ENCODE measurements around the gene EPB41. TPM values are rescaled to one million over a fixed set of nuclear protein-coding genes. Genes with fewer than 3 reads are reported as not detected.

EPB41 gene
- total and polyA plus RNA-seq, 9 of the 15 experiments (the other 6 are each of a cell fraction or from before 2014, with no cell fraction given), result 3.7 to 213 (median 141) TPM

GRCh38 chr1:28902738-28903137 lies 11.6 kb upstream of the EPB41 start:
- FAIRE-seq (peak; percentile 96), DNase-seq (ENCODE audit: extremely low read depth in 1 of 4, low spot score in 3 of 4) (peak; percentile 47 to 90 (median 64)), ATAC-seq (peak; percentile 87)
- H3K36me3 ChIP-seq (ENCODE audit: control insufficient read depth, insufficient read depth, low read length), result peaks cover 46% of the 10 kb centered on the region
- peak overlapping the region; percentile 21 to 67; a peak in 2 of 4 replicates for H3K9ac ChIP-seq (ENCODE audit: insufficient read depth in 1 of 2, low read depth in 2 of 2, low read length in 2 of 2)
- peaks cover 88% of the 10 kb centered on the region for H3K79me2 ChIP-seq (ENCODE audit: control insufficient read depth, insufficient read depth, low read length)
- H3K4me1 ChIP-seq (replicated peaks in 1 of 2; ENCODE audit: control insufficient read depth in 2 of 2, insufficient read depth in 2 of 2, low read length in 2 of 2), result peaks cover 38 to 41% of the 10 kb centered on the region in 2 experiments
- H3K27me3 ChIP-seq (ENCODE audit: control insufficient read depth in 2 of 2, insufficient read depth in 2 of 2, low read length in 2 of 2), result no peaks in the 10 kb centered on the region
- H3K4me2 ChIP-seq (ENCODE audit: insufficient read depth, low read length), result peak overlapping the region; percentile 61
- H3K9me3 ChIP-seq (replicated peaks; ENCODE audit: control insufficient read depth, insufficient read depth, low read depth, low read length), result no peaks in the 10 kb centered on the region
- 5% methylated on average over 2 of the region's 2 CpGs for WGBS (ENCODE audit: insufficient coverage, low coverage, missing lambda C conversion rate)
- H3K27ac ChIP-seq (ENCODE audit: extremely low read depth, low read depth, low read length), result peak overlapping the region; percentile 61
- ChIA-PET POLR2A (interaction anchor here (0.6 to 3.1 kb wide), 16 partner anchors 8 to 574 kb away, joined by 3 to 21 read pairs (median 4); partner anchors contain the start of genes EPB41, RNU11 and SRSF4), CTCF (ENCODE audit: low intra/inter-chr PET ratio) (no interaction called here)
- BruUV-seq (replicated peaks), result no TSS peak
- in situ Hi-C loops (cut with MboI) (no loop called here), intact Hi-C loops (cut with micrococcal nuclease) (no loop called here)
- no peak overlapping the region; the same call in 1 of the 2 replicates for H3K4me3 ChIP-seq
- H3K9me1 ChIP-seq (ENCODE audit: control insufficient read depth, insufficient read depth, low read length), result peaks cover 3% of the 10 kb centered on the region
- peaks cover 44% of the 10 kb centered on the region for H4K20me1 ChIP-seq (replicated peaks; ENCODE audit: control insufficient read depth, insufficient read depth, low read length)
- H2AFZ ChIP-seq (ENCODE audit: low read depth, low read length), result no peak overlapping the region
- TF ChIP-seq MCM7 (IDR thresholded peaks at IDR 0.05), result no peak
- no peak for TF ChIP-seq NELFE (IDR thresholded peaks at IDR 0.05; ENCODE audit: insufficient read depth, insufficient read length)
- no peak for TF ChIP-seq ELF1 (tag; IDR thresholded peaks at IDR 0.05)
- 0 out of 2 replicates have a peak, but pooled peaks have one; percentile 33 for TF ChIP-seq ARID4B (CRISPR knock-in tag; IDR thresholded peaks at IDR 0.05)
- no peak for TF ChIP-seq TRIM25 (IDR thresholded peaks at IDR 0.05; ENCODE audit: borderline replicate concordance)
- no peak for TF ChIP-seq ZNF274 (IDR thresholded peaks at IDR 0.05; ENCODE audit: borderline replicate concordance, low read depth, low read length)
- 0 out of 2 replicates have a peak, but pooled peaks have one; percentile 38 for TF ChIP-seq CEBPB (tag; IDR thresholded peaks at IDR 0.05)
- no peak for TF ChIP-seq NUFIP1 (IDR thresholded peaks at IDR 0.05; ENCODE audit: partially characterized antibody)
- no peak for TF ChIP-seq ZNF134 (CRISPR knock-in tag; conservative IDR thresholded peaks at IDR 0.05)
- no peak for TF ChIP-seq ATF2 (CRISPR knock-in tag; IDR thresholded peaks at IDR 0.05)
- TF ChIP-seq SP1 (CRISPR knock-in tag; IDR thresholded peaks at IDR 0.05), result no peak
- peak; percentile 20; the same call in 1 of the 2 replicates for TF ChIP-seq MBD2 (IDR thresholded peaks at IDR 0.05; ENCODE audit: borderline replicate concordance, low read depth)
- no peak for TF ChIP-seq FOXA3 (CRISPR knock-in tag; conservative IDR thresholded peaks at IDR 0.05 in 1 of 2, IDR thresholded peaks at IDR 0.05 in 1 of 2)
- peak; percentile 96 for TF ChIP-seq ZFP36 (IDR thresholded peaks at IDR 0.05; ENCODE audit: low read depth, low read length, partially characterized antibody)
- TF ChIP-seq JUND (IDR thresholded peaks at IDR 0.05; ENCODE audit: borderline replicate concordance, low read depth, low read length), result peak; percentile 72; the same call in 1 of the 2 replicates
- TF ChIP-seq JUND (tag; IDR thresholded peaks at IDR 0.05; ENCODE audit: borderline replicate concordance, low read depth, low read length), result peak; percentile 52; the same call in 1 of the 3 replicates
